Mesenchymal stem cell (in vitro differentiated cells and primary cell): ENCODE measurements around the gene CIITA.

ENCODE experiments used
- DNase-seq: peaks from one replicate; pipeline ENCODE4 v3.0.0-alpha.2; 2013
- H2AFZ ChIP-seq: one replicate; pipeline ENCODE4 v1.6.1; 2013; ENCODE audit warnings: low read depth, mild to moderate bottlenecking, control low read depth, inconsistent platforms, low read length, moderate library complexity
- H2AK5ac ChIP-seq: 2 replicates; pipeline ENCODE4 v1.6.1; 2013; ENCODE audit warnings: low read length, moderate library complexity, mild to moderate bottlenecking, inconsistent platforms; ENCODE audit not compliant: severe bottlenecking
- H2BK120ac ChIP-seq: one replicate; pipeline ENCODE4 v1.6.1; 2013; ENCODE audit warnings: low read depth, mild to moderate bottlenecking, inconsistent platforms, low read length, moderate library complexity
- H2BK12ac ChIP-seq, 2 experiments: one replicate each; pipeline ENCODE4 v1.6.1; 2013; ENCODE audit warnings: inconsistent platforms in 2 of 2, low read length in 2 of 2, mild to moderate bottlenecking in 2 of 2, moderate library complexity in 2 of 2, control low read depth in 1 of 2
- H2BK15ac ChIP-seq: one replicate; pipeline ENCODE4 v1.6.1; 2013; ENCODE audit warnings: mild to moderate bottlenecking, low read depth, inconsistent platforms; ENCODE audit not compliant: poor library complexity, severe bottlenecking
- H2BK5ac ChIP-seq: 2 replicates; pipeline ENCODE4 v1.6.1; 2013; ENCODE audit warnings: low read depth, mild to moderate bottlenecking, low read length, control low read depth, inconsistent platforms; ENCODE audit not compliant: poor library complexity, severe bottlenecking
- H3K14ac ChIP-seq, 2 experiments: one replicate each; pipeline ENCODE4 v1.6.1; 2013; ENCODE audit warnings: inconsistent platforms in 2 of 2, low read length in 2 of 2, control low read depth in 1 of 2, mild to moderate bottlenecking in 1 of 2, moderate library complexity in 1 of 2
- H3K18ac ChIP-seq, 2 experiments: one replicate each; pipeline ENCODE4 v1.6.1; 2013; ENCODE audit warnings: inconsistent platforms in 2 of 2, low read length in 2 of 2, control low read depth in 1 of 2, low read depth in 1 of 2, mild to moderate bottlenecking in 1 of 2
- H3K23ac ChIP-seq, 2 experiments: one replicate each; pipeline ENCODE4 v1.6.1; 2013; ENCODE audit warnings: inconsistent platforms in 2 of 2, low read length in 2 of 2, mild to moderate bottlenecking in 2 of 2, moderate library complexity in 2 of 2, control low read depth in 1 of 2
- H3K27ac ChIP-seq: 2 replicates; pipeline ENCODE4 v1.5.1; 2013; ENCODE audit warnings: mild to moderate bottlenecking, moderate library complexity, low read length, control low read depth, inconsistent platforms; ENCODE audit not compliant: poor library complexity, severe bottlenecking
- H3K27me3 ChIP-seq, 2 experiments: 2 replicates each; pipeline versions ENCODE4 v1.6.1 to v1.7.0; 2013; ENCODE audit warnings: low read length in 2 of 2, mild to moderate bottlenecking in 2 of 2, moderate library complexity in 2 of 2, control low read depth in 1 of 2, inconsistent platforms in 1 of 2; ENCODE audit not compliant: control insufficient read depth in 1 of 2, insufficient read depth in 1 of 2
- H3K36me3 ChIP-seq, 2 experiments: 2 replicates each; pipeline versions ENCODE4 v1.6.1 to v1.7.0; 2013; ENCODE audit warnings: low read length in 2 of 2, control low read depth in 1 of 2, inconsistent platforms in 1 of 2, low read depth in 1 of 2, mild to moderate bottlenecking in 1 of 2; ENCODE audit not compliant: insufficient read depth in 2 of 2, control insufficient read depth in 1 of 2
- H3K4ac ChIP-seq, 2 experiments: one replicate each; pipeline ENCODE4 v1.6.1; 2013; ENCODE audit warnings: inconsistent platforms in 2 of 2, low read length in 2 of 2, mild to moderate bottlenecking in 2 of 2, moderate library complexity in 2 of 2, control low read depth in 1 of 2, low read depth in 1 of 2
- H3K4me1 ChIP-seq: 2 replicates; pipeline ENCODE4 v1.6.1; 2013; ENCODE audit warnings: low read depth, low read length, control low read depth; ENCODE audit not compliant: control insufficient read depth, insufficient read depth
- H3K4me2 ChIP-seq: 2 replicates; pipeline ENCODE4 v1.6.1; 2013; ENCODE audit warnings: low read length, mild to moderate bottlenecking, inconsistent platforms; ENCODE audit not compliant: poor library complexity, severe bottlenecking
- H3K4me3 ChIP-seq, 2 experiments: 2 replicates each; pipeline versions ENCODE4 v1.5.1 to v1.7.0; 2013; ENCODE audit warnings: low read length in 2 of 2, mild to moderate bottlenecking in 2 of 2, control low read depth in 1 of 2, low read depth in 1 of 2; ENCODE audit not compliant: insufficient read depth in 1 of 2
- H3K79me1 ChIP-seq: replicated peaks from 2 replicates; pipeline ENCODE4 v1.6.1; 2013; ENCODE audit warnings: mild to moderate bottlenecking, control low read depth, low read length, inconsistent platforms; ENCODE audit not compliant: poor library complexity, severe bottlenecking
- H3K9ac ChIP-seq: 2 replicates; pipeline ENCODE4 v1.7.0; 2013; ENCODE audit warnings: mild to moderate bottlenecking, low read length, moderate library complexity
- H3K9me3 ChIP-seq: 2 replicates; pipeline ENCODE4 v1.7.0; 2013; ENCODE audit warnings: mild to moderate bottlenecking, low read length; ENCODE audit not compliant: control insufficient read depth
- H4K8ac ChIP-seq: one replicate; pipeline ENCODE4 v1.6.1; 2013; ENCODE audit warnings: inconsistent platforms, mild to moderate bottlenecking, low read length, moderate library complexity
- H4K91ac ChIP-seq: one replicate; pipeline ENCODE4 v1.6.1; 2013; ENCODE audit warnings: mild to moderate bottlenecking, low read length, inconsistent platforms
- WGBS: methylation state at CpG from one replicate; pipeline ENCODE4 v1.1.7; 2013; ENCODE audit warnings: mixed read lengths; 5-methylcytosine and 5-hydroxymethylcytosine counted together

CIITA gene

DNA sequence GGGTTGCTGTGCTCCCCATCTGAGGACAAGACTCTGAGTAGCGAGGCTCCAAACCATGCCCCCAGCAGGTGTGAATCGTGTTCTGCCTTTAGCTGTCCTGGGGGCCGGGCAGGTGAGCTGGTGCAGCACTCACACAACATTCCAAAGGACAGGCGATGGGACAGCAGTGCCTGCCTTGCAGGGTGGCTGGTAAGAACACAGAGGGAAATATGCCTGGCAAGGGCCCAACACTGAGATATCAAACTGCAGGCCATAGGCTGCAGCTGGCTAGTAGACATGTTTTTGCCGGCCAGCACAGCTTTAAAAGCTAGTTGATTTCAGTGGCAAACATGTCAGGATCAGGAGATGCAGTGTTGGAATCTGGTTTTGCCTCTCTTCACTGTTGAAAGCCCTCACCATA is 91.0 kb downstream of the CIITA start:
- Histone ChIP-seq H3K14ac (no peak overlapping the region), H3K36me3 (peaks cover 34 to 56% of the 10 kb centered on the region in 2 experiments), H3K27me3 (no peaks in the 10 kb centered on the region), H3K23ac (no peak overlapping the region), H3K9ac (no peak overlapping the region), H2BK120ac (no peak overlapping the region), H3K4ac (no peak overlapping the region), H3K4me2 (no peak overlapping the region), H3K27ac (no peak overlapping the region), H3K18ac (no peak overlapping the region), H3K79me1 (peaks cover 34% of the 10 kb centered on the region), H2BK12ac (no peak overlapping the region), H3K4me1 (peaks cover 11% of the 10 kb centered on the region), H3K9me3 (no peaks in the 10 kb centered on the region), H4K8ac (no peak overlapping the region), H2AK5ac (no peak overlapping the region), H2BK15ac (no peak overlapping the region), H2AFZ (no peak overlapping the region), H4K91ac (no peak overlapping the region), H3K4me3 (no peak overlapping the region), H2BK5ac (no peak overlapping the region)
- no peak for DNase-seq
- 95% methylated on average over 5 of the region's 5 CpGs for WGBS

DNA sequence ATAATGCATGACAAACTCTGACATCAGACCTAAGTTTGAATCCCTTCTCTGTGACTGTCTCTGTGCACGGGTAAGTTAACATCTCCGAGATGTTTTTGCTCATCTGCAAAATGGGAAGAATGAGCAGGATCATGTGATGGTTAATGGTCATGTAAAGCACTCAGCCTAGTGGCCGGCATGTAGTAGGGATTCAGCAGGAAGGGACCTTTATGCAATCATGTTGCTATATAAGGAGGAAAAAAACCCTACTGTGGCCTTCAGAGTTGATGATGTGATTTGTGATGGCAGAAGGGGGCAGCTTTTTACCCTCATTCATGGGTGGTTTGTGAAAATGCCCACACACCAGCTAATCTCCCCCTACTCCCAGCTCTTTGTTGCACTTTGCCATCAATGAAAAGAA is 91.5 kb downstream of the CIITA start:
- Histone ChIP-seq H3K27me3 (no peaks in the 10 kb centered on the region), H4K91ac (no peak overlapping the region), H3K14ac (no peak overlapping the region), H2BK5ac (no peak overlapping the region), H4K8ac (no peak overlapping the region), H3K4me3 (no peak overlapping the region), H2BK15ac (no peak overlapping the region), H3K4ac (no peak overlapping the region), H3K27ac (no peak overlapping the region), H3K9me3 (no peaks in the 10 kb centered on the region), H3K18ac (no peak overlapping the region), H2AK5ac (no peak overlapping the region), H2BK12ac (no peak overlapping the region), H3K23ac (no peak overlapping the region), H3K9ac (no peak overlapping the region), H3K36me3 (peaks cover 34 to 56% of the 10 kb centered on the region in 2 experiments), H2BK120ac (no peak overlapping the region), H3K4me2 (no peak overlapping the region), H2AFZ (no peak overlapping the region), H3K4me1 (peaks cover 11% of the 10 kb centered on the region), H3K79me1 (peaks cover 36% of the 10 kb centered on the region)
- WGBS, result 94% methylated on average over 3 of the region's 3 CpGs
- no peak for DNase-seq

DNA sequence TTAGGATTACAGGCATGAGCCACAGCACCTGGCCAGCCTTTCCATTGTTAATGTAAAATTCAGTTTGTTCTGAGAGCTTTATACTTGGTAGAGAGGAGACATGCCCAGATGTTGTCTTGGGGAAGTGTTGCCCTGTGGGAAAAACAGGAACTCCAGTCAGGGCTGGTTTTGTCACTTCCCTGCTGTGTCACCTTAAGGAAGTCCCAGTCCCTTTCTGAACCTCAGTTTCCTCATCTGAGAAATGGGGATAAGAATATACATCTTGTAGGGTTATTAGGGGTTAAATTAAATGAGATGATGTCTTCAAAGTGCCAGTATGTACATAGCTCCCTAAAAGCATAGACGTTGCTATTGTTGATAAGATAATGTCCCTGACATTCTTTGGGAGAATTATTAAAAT is 92.6 kb downstream of the CIITA start:
- Histone ChIP-seq H3K18ac (no peak overlapping the region), H2AFZ (no peak overlapping the region), H3K4me3 (no peak overlapping the region), H2BK12ac (no peak overlapping the region), H2BK5ac (no peak overlapping the region), H4K91ac (no peak overlapping the region), H3K23ac (no peak overlapping the region), H3K14ac (no peak overlapping the region), H3K4me1 (peaks cover 7% of the 10 kb centered on the region), H2AK5ac (no peak overlapping the region), H3K36me3 (peaks cover 36 to 54% of the 10 kb centered on the region in 2 experiments), H3K9me3 (no peaks in the 10 kb centered on the region), H3K27me3 (no peaks in the 10 kb centered on the region), H2BK15ac (no peak overlapping the region), H2BK120ac (no peak overlapping the region), H3K27ac (no peak overlapping the region), H3K9ac (no peak overlapping the region), H3K4ac (no peak overlapping the region), H3K4me2 (no peak overlapping the region), H3K79me1 (peaks cover 30% of the 10 kb centered on the region), H4K8ac (no peak overlapping the region)
- no peak for DNase-seq
- no CpG with 5 or more reads among the region's 1 CpG for WGBS

DNA sequence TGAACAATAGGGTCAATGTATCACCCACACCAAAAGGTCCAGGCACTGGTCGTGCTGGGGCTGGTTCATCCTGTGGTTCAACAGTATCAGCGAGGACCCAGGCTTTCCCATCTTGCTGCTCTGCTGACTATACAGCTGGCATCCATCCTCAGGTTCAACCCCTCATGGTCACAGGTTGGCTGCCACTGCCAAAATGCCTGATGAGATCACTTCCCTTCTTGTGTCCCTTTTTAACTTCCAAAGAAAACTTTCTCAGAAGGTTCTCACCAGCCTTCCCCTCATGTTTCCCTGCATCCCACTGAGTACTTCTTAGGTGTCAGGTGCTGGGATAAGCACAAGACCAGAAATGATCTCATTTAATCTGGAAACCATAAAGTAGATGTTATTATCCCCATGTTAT is 93.1 kb downstream of the CIITA start:
- H3K9ac ChIP-seq, result peak overlapping the region; percentile 11
- peaks cover 25% of the 10 kb centered on the region for H3K79me1 ChIP-seq
- H2AFZ ChIP-seq, result no peak overlapping the region
- H4K8ac ChIP-seq, result no peak overlapping the region
- no peak overlapping the region for H2BK5ac ChIP-seq
- H3K4ac ChIP-seq, result no peak overlapping the region
- DNase-seq, result no peak
- no peak overlapping the region for H3K14ac ChIP-seq
- no peak overlapping the region for H3K27ac ChIP-seq
- H2BK15ac ChIP-seq, result peak overlapping the region; percentile 49
- H4K91ac ChIP-seq, result no peak overlapping the region
- peaks cover 7% of the 10 kb centered on the region for H3K4me1 ChIP-seq
- no peak overlapping the region for H3K23ac ChIP-seq
- 95% methylated on average over 2 of the region's 2 CpGs for WGBS
- H3K18ac ChIP-seq, result no peak overlapping the region
- no peak overlapping the region for H3K4me3 ChIP-seq
- no peak overlapping the region for H2AK5ac ChIP-seq
- H3K9me3 ChIP-seq, result no peaks in the 10 kb centered on the region
- H3K36me3 ChIP-seq, result peaks cover 33 to 50% of the 10 kb centered on the region in 2 experiments
- H2BK12ac ChIP-seq, result no peak overlapping the region
- no peak overlapping the region for H2BK120ac ChIP-seq
- H3K4me2 ChIP-seq, result no peak overlapping the region
- H3K27me3 ChIP-seq, result no peaks in the 10 kb centered on the region
